HG03025 (cell line): Measurements from ENCODE around the gene ZNF79.

Experiments
- ATAC-seq: cut with Tn5 transposase; IDR thresholded peaks from one replicate; pipeline ENCODE4 v1.9.1; 2021; ENCODE audit warnings: mild to moderate bottlenecking, moderate library complexity; ENCODE audit not compliant: unreplicated experiment, low FRiP score

ZNF79 gene

DNA sequence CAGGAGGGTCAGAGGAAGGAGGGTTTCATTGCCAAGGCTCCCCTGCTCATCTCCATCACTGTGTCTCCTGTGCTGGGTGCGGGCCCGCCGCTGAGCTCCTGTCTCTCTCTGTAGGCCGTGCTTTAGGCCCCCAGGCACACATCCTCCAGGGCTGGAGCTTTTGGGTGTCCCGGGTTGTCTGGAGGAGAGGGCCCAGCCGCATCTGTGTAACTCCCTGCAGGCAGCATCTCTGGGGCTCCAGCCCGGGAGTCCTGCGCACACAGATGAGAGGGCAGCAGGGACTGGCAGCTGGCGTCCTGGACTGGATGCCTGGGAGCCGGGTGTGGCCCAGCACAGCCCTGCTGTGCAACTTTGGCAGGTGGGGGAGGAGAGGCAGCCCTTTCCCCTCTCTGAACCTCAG, 67.3 kb downstream of the ZNF79 start:
- ATAC-seq: no peak

GRCh38 chr9:127492616-127493015, 68.4 kb downstream of the ZNF79 start:
- no peak for ATAC-seq

DNA sequence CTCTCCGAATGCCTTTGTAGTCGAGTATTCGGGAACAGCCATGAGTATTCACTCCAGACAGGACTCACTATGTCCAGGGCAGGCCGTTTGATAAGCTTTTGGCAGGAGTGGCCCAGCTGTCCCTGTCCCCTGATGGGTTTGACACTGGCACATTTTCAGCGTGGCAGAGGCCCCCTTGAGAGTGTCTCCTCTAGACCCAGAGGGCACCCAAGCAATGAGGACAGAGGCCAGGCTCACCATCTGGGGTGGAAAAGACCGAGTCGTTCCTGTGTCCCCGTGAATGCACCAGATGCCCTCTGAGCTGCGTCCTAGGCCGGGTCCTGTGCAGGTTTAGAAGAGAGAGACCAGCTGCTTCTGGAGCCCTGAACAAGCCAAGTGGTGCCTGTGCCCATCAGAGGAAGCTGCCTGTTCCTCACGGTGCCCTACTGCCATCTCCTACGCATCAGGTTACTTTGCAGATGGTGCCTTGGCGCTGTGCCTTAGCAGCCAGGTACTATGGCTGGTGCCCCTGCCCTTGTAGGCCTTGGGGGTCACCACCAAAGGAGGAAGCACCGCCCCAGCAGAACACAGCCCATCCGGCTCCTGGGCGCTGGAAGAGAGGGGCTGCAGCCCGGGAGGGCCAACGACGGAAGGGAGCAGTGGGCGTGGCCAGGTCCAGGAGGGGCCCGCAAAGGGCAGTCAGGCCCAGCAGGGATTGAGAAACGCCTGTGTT, 69.6 kb downstream of the ZNF79 start:
- ATAC-seq: no peak

DNA sequence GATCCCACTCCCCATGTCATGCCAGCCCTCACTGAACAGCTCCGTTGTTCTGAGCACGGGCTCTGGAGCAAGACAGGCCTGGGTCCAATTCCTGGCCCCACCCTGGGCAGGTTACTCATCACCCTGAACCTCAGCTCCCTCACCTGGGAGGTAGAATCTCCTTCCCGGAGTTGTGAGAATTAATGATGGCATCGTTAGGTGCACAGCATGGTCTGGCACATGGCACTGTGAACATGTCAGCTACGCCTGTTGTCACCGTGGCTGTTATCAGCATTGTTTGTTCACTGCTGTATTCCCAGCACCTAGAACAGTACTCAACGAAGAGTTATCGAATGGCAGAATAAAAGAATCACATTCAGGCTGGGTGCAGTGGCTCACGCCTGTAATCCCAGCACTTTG, 70.1 kb downstream of the ZNF79 start:
- no peak for ATAC-seq
